SK-N-SH (cell line): Measurements from ENCODE around the gene THOC6. TPM values are rescaled to one million over a fixed set of nuclear protein-coding genes. Genes with fewer than 3 reads are reported as not detected.

Experiments
- CTCF ChIA-PET: fragments of 300-600, 350-600 bp; formaldehyde crosslinking; extraction: SDS; loops from one replicate; lab custom pipeline; 2021; lab: Yijun Ruan, JAX
- POLR2A ChIA-PET: fragments of 350-600 bp; sonication (Branson Sonifier 250); formaldehyde crosslinking; extraction: SDS; loops from one replicate; lab custom pipeline; 2020; ENCODE audit warnings: antibody characterized with exemption, inconsistent platforms; lab: Yijun Ruan, JAX
- DNase-seq: peaks from one replicate; pipeline ENCODE4 v3.0.0; 2012
- H2AFZ ChIP-seq: fragments of 200-600 bp; sonication (generic); 2 replicates; pipeline ENCODE4 v1.8.1; 2016; ENCODE audit warnings: antibody characterized with exemption, mild to moderate bottlenecking, low read depth
- H3F3A ChIP-seq: fragments of 200-600 bp; sonication (generic); replicated peaks from 2 replicates; pipeline ENCODE3; 2016; ENCODE audit warnings: antibody characterized with exemption, mild to moderate bottlenecking; ENCODE audit not compliant: insufficient read depth
- H3K27ac ChIP-seq, 2 experiments: fragments of 200-500 bp in 1 of 2; fragments of 200-600 bp in 1 of 2; sonication (Bioruptor generic) in 1 of 2; sonication (generic), shearing (Covaris generic) in 1 of 2; 2 replicates each; pipeline versions ENCODE4 v1.5.1 to v1.6.1; 2014 to 2016; ENCODE audit warnings: low read depth in 2 of 2, inconsistent platforms in 1 of 2, low read length in 1 of 2, mild to moderate bottlenecking in 1 of 2, mixed read lengths in 1 of 2
- H3K27me3 ChIP-seq: fragments of 200-600 bp; sonication (generic), shearing (Covaris generic); 2 replicates; pipeline ENCODE4 v1.6.1; 2016; ENCODE audit warnings: mixed run types; ENCODE audit not compliant: insufficient read depth
- H3K36me3 ChIP-seq, 2 experiments: fragments of 200-500 bp in 1 of 2; fragments of 200-600 bp in 1 of 2; sonication (Bioruptor generic) in 1 of 2; sonication (generic) in 1 of 2; replicated peaks in 1 of 2; 2 replicates each; pipeline versions ENCODE3 to v1.5.1; 2014 to 2016; ENCODE audit warnings: low read length in 1 of 2, mild to moderate bottlenecking in 1 of 2; ENCODE audit not compliant: insufficient read depth in 2 of 2, control insufficient read depth in 1 of 2
- H3K4me1 ChIP-seq, 2 experiments: fragments of 200-500 bp in 1 of 2; fragments of 200-600 bp in 1 of 2; sonication (Bioruptor generic) in 1 of 2; sonication (generic), shearing (Covaris generic) in 1 of 2; 2 replicates each; pipeline versions ENCODE4 v1.5.1 to v1.6.1; 2014 to 2016; ENCODE audit warnings: low read depth in 1 of 2, low read length in 1 of 2, mixed run types in 1 of 2; ENCODE audit not compliant: insufficient read depth in 2 of 2, control insufficient read depth in 1 of 2
- H3K4me2 ChIP-seq: fragments of 200-600 bp; sonication (generic), shearing (Covaris generic); 2 replicates; pipeline ENCODE4 v1.6.1; 2017; ENCODE audit warnings: mixed run types
- H3K4me3 ChIP-seq, 2 experiments: fragments of 200-500 bp in 1 of 2; fragments of 200-600 bp in 1 of 2; sonication (Bioruptor generic) in 1 of 2; sonication (generic), shearing (Covaris generic) in 1 of 2; 2 replicates each; pipeline versions ENCODE4 v1.5.1 to v1.8.1; 2014 to 2016; ENCODE audit warnings: low read depth in 2 of 2, inconsistent platforms in 1 of 2, low read length in 1 of 2, mild to moderate bottlenecking in 1 of 2, mixed read lengths in 1 of 2, moderate library complexity in 1 of 2
- H3K79me2 ChIP-seq: fragments of 200-600 bp; sonication (generic); 2 replicates; pipeline ENCODE4 v1.8.1; 2017; ENCODE audit warnings: mild to moderate bottlenecking; ENCODE audit not compliant: insufficient read depth
- H3K9ac ChIP-seq: fragments of 200-600 bp; sonication (generic); 2 replicates; pipeline ENCODE4 v1.6.1; 2017; ENCODE audit warnings: mixed run types
- H3K9me2 ChIP-seq: fragments of 200-600 bp; sonication (generic); 2 replicates; pipeline ENCODE4 v1.6.1; 2017; ENCODE audit warnings: mixed run types
- H3K9me3 ChIP-seq: fragments of 200-600 bp; sonication (generic); 2 replicates; pipeline ENCODE4 v1.6.1; 2017; ENCODE audit warnings: mixed run types, mild to moderate bottlenecking, moderate library complexity
- H4K20me1 ChIP-seq: fragments of 200-600 bp; sonication (generic); 2 replicates; pipeline ENCODE4 v1.6.1; 2017; ENCODE audit warnings: mild to moderate bottlenecking, mixed run types; ENCODE audit not compliant: insufficient read depth
- CHD2 ChIP-seq: fragments of 150-350 bp; IDR thresholded peaks from 2 replicates; pipeline ENCODE4 v1.6.1; 2018; ENCODE audit warnings: low read length; ENCODE audit not compliant: partially characterized antibody
- CTCF ChIP-seq: fragments of 200-600 bp; sonication (generic); IDR thresholded peaks from 2 replicates; pipeline ENCODE4 v1.6.1; 2017; ENCODE audit warnings: antibody characterized with exemption, mild to moderate bottlenecking, moderate library complexity
- ELF1 ChIP-seq: IDR thresholded peaks from 2 replicates; pipeline ENCODE4 v1.4.0; 2012
- EP300 ChIP-seq, 2 experiments: IDR thresholded peaks; 2 replicates each; pipeline versions ENCODE4 v1.4.0 to v1.6.1; 2012; ENCODE audit warnings: borderline replicate concordance in 1 of 2, low read depth in 1 of 2, low read length in 1 of 2
- EZH2phosphoT487 ChIP-seq: fragments of 200-600 bp; sonication (generic); IDR thresholded peaks from 2 replicates; pipeline ENCODE4 v1.6.1; 2017; ENCODE audit warnings: low read depth, mixed run types, mild to moderate bottlenecking, antibody characterized with exemption, moderate library complexity, borderline replicate concordance
- FOXM1 ChIP-seq: IDR thresholded peaks from 2 replicates; pipeline ENCODE4 v1.4.0; 2012; ENCODE audit warnings: low read depth, mild to moderate bottlenecking
- GATA2 ChIP-seq: sonication (generic); formaldehyde crosslinking; IDR thresholded peaks from 2 replicates; pipeline ENCODE4 v1.5.0; 2020; ENCODE audit warnings: mild to moderate bottlenecking, missing genetic modification reagents
- JUND ChIP-seq: IDR thresholded peaks from 2 replicates; pipeline ENCODE4 v1.4.0; 2012
- MEF2A ChIP-seq: IDR thresholded peaks from 2 replicates; pipeline ENCODE4 v1.4.0; 2012; ENCODE audit warnings: low read depth, borderline replicate concordance
- MXI1 ChIP-seq: IDR thresholded peaks from 2 replicates; pipeline ENCODE4 v1.6.1; 2012; ENCODE audit warnings: mild to moderate bottlenecking, low read depth, low read length, improper control_type of control experiment
- NFIC ChIP-seq: IDR thresholded peaks from 2 replicates; pipeline ENCODE4 v1.4.0; 2012; ENCODE audit warnings: borderline replicate concordance
- NRF1 ChIP-seq: IDR thresholded peaks from 2 replicates; pipeline ENCODE4 v1.6.1; 2012; ENCODE audit warnings: low read depth, mild to moderate bottlenecking, low read length
- PBX3 ChIP-seq: IDR thresholded peaks from 2 replicates; pipeline ENCODE4; 2012
- POLR2AphosphoS5 ChIP-seq: IDR thresholded peaks from 2 replicates; pipeline ENCODE4 v1.6.1; 2012; ENCODE audit warnings: low read depth, low read length
- RAD21 ChIP-seq: IDR thresholded peaks from 2 replicates; pipeline ENCODE4 v1.6.1; 2012; ENCODE audit warnings: mild to moderate bottlenecking, low read length
- RCOR1 ChIP-seq: fragments of 150-350 bp; IDR thresholded peaks from 2 replicates; pipeline ENCODE4 v1.6.1; 2017; ENCODE audit warnings: antibody characterized with exemption, low read length
- SIN3A ChIP-seq: IDR thresholded peaks from 2 replicates; pipeline ENCODE4 v1.6.1; 2012; ENCODE audit warnings: low read depth, mild to moderate bottlenecking, low read length, moderate library complexity, borderline replicate concordance
- TEAD4 ChIP-seq: IDR thresholded peaks from 2 replicates; pipeline ENCODE4 v1.4.0; 2012; ENCODE audit warnings: mild to moderate bottlenecking, borderline replicate concordance; ENCODE audit not compliant: insufficient read depth
- YY1 ChIP-seq: IDR thresholded peaks from 2 replicates; pipeline ENCODE4 v1.4.0; 2012; ENCODE audit warnings: low read depth, mild to moderate bottlenecking
- ZBTB33 ChIP-seq: IDR thresholded peaks from 2 replicates; pipeline ENCODE4 v1.4.0; 2012; ENCODE audit warnings: low read depth, borderline replicate concordance
- WGBS: methylation state at CpG from one replicate; pipeline ENCODE4 v1.1.6; 2017; ENCODE audit warnings: low lambda C conversion rate; 5-methylcytosine and 5-hydroxymethylcytosine counted together
- polyA plus RNA-seq, 3 experiments: library from polyadenylated mRNA; depleted of rRNA; stranded (reverse); fragments of >200 nt; gene quantifications; 2 replicates each; pipeline ENCODE4 v1.2.3, GENCODE V29; 2012
- TF ChIP-seq, protein P1 (sequence below): IDR thresholded peaks from 2 replicates; pipeline ENCODE4 v1.4.0; 2012; ENCODE audit warnings: low read depth

The THOC6 gene
- polyA plus RNA-seq, 1 of the 3 experiments (the other 2 are of a cell fraction) = 37.7 TPM

GRCh38 chr16:3020247-3020603 is 3.6 kb upstream of the THOC6 start, which contains the start of gene TNFRSF12A (continued):
- TF ChIP-seq ZBTB33 (no peak), ELF1 (no peak; the same call in 1 of the 2 replicates), SIN3A (peak; percentile 53; the same call in 1 of the 2 replicates)

DNA sequence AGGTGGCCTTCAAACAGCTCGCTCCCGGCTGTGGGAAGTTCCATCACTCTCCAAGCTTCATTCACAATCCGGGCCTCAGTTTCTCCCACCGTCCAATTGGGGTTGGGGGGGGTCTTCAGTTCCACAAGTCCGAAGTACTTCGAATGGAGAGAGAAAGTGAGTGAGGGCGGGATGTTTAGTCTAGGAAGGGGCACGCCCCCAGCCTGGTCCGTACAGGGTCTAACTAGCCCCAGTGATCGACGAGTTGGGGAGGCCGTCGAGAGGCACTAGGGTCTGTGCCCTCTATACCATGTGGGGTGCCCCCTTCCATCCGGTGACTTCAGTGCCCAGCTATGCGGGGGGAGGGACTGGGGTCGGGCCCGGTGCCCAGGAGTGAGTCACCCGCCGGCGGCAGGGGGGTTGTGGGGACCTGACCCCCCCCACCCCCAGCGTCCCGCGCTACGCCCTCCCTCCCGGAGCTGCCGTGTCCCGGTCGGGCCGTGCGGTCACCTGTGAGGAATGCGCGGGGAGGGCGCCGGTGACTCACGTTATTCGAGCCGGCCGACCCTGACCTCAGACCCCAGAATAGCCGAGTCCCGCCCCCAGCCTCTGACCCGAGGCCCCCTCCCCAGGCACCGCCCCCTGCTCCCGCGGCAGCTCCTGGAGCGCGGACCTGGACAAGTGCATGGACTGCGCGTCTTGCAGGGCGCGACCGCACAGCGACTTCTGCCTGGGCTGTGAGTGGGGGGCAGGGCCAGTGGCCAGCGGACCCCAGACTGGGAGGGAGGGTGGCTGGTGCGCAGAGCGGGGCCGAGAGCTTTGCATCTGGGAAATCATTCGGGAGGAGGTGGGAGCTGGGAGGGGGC is 3.0 kb upstream of the THOC6 start:
- ChIA-PET POLR2A (interaction anchor here (1.3 to 1.4 kb wide), 2 partner anchors 11 to 17 kb away, joined by 4 to 8 read pairs; no protein-coding TSS in a partner anchor), CTCF (interaction anchor here (0.9 to 8.5 kb wide), 9 partner anchors 9 to 153 kb away, joined by 3 to 111 read pairs (median 3); partner anchors contain the start of gene CLDN9)
- H2AFZ ChIP-seq = no peak overlapping the region
- H3K36me3 ChIP-seq = peaks cover 6 to 16% of the 10 kb centered on the region in 2 experiments
- peak overlapping the region; percentile 99 for H3K4me2 ChIP-seq
- no peaks in the 10 kb centered on the region for H3K27me3 ChIP-seq
- 2% methylated on average over 17 of the region's 57 CpGs for WGBS
- peaks cover 42% of the 10 kb centered on the region for H3F3A ChIP-seq
- no peaks in the 10 kb centered on the region for H3K9me2 ChIP-seq
- peak overlapping the region; percentile 100 for H3K9ac ChIP-seq
- peak overlapping the region; percentile 87 to 99 for H3K27ac ChIP-seq
- DNase-seq = peak; percentile 72
- H4K20me1 ChIP-seq = peaks cover 8% of the 10 kb centered on the region
- H3K4me3 ChIP-seq = peak overlapping the region; percentile 80 to 88
- H3K79me2 ChIP-seq = peaks cover 11% of the 10 kb centered on the region; the same call in 1 of the 2 replicates
- peaks cover 8 to 33% of the 10 kb centered on the region in 2 experiments; a peak in 3 of 4 replicates for H3K4me1 ChIP-seq
- no peaks in the 10 kb centered on the region for H3K9me3 ChIP-seq
- TF ChIP-seq ZBTB33 (no peak), CHD2 (peak; percentile 11), EP300 (IDR thresholded peaks at IDR 0.05; ENCODE audit: borderline replicate concordance in 1 of 2, low read depth in 1 of 2, low read length in 1 of 2) (peak in 1 of 2 experiments; percentile 94; a peak in 2 of 4 replicates), GATA2 (CRISPR knock-in tag) (no peak), NFIC (peak; percentile 100), POLR2AphosphoS5 (0 out of 2 replicates have a peak, but pooled peaks have one; percentile 45), CTCF (no peak), NRF1 (no peak), MEF2A (peak; percentile 68; the same call in 1 of the 2 replicates), TEAD4 (peak; percentile 98), FOXM1 (0 out of 2 replicates have a peak, but pooled peaks have one; percentile 47), RAD21 (no peak), ELF1 (peak; percentile 9; the same call in 1 of the 2 replicates), YY1 (no peak), MXI1 (no peak), RCOR1 (no peak), EZH2phosphoT487 (no peak), SIN3A (peak; percentile 27; the same call in 1 of the 2 replicates), PBX3 (peak; percentile 77), JUND (peak; percentile 99)
- TF ChIP-seq, protein P1, sequence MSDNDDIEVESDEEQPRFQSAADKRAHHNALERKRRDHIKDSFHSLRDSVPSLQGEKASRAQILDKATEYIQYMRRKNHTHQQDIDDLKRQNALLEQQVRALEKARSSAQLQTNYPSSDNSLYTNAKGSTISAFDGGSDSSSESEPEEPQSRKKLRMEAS = peak; percentile 96
